Upper lobe of right lung (tissue), 1 donor: Measurements from ENCODE around the gene CD72. TPM values are rescaled to one million over a fixed set of nuclear protein-coding genes. Genes with fewer than 3 reads are reported as not detected.
"Not testable (repeated sequence)": the region's sequence is repeated elsewhere in the genome, so short reads cannot be mapped to it uniquely, and the experiment has no call there.

ENCODE experiments used
- ATAC-seq: fragments of 200-7000 bp; cut with Tn5 transposase; one replicate; pipeline ENCODE4 v1.9.1; 2020; ENCODE audit warnings: mild to moderate bottlenecking, moderate library complexity
- DNase-seq: peaks from one replicate; pipeline ENCODE4 v3.0.0-alpha.2; 2020
- H3K27ac ChIP-seq: fragments of 200-600 bp; one replicate; pipeline ENCODE4 v1.8.0; 2022
- H3K27me3 ChIP-seq: fragments of 200-600 bp; one replicate; pipeline ENCODE4 v1.8.0; 2022; ENCODE audit warnings: mild to moderate bottlenecking
- H3K36me3 ChIP-seq: fragments of 200-600 bp; one replicate; pipeline ENCODE4 v1.8.0; 2022
- H3K4me1 ChIP-seq: fragments of 200-600 bp; one replicate; pipeline ENCODE4 v1.8.0; 2022
- H3K4me3 ChIP-seq: fragments of 200-600 bp; one replicate; pipeline ENCODE4 v1.8.0; 2022; ENCODE audit warnings: mild to moderate bottlenecking
- H3K9me3 ChIP-seq: fragments of 200-600 bp; one replicate; pipeline ENCODE4 v1.8.0; 2022
- CTCF ChIP-seq: fragments of 200-600 bp; IDR thresholded peaks from one replicate; pipeline ENCODE4 v1.8.0; 2022; ENCODE audit warnings: antibody characterized with exemption
- intact Hi-C: fragments of 100-400 bp; cut with DNase I; formaldehyde crosslinking; loops from one replicate; pipeline ENCODE4 v1.11.0; 2022
- total RNA-seq: library from RNA; stranded (reverse); fragmentation: NEBNext Ultra II Directional; extraction: Animal tissue kit (Norgen Biotek cat#: 25700); gene quantifications from one replicate; pipeline ENCODE4 v1.2.1, GENCODE V29; 2021
- donor health status: DM: no; HTN: yes; CAD: no; lungs with severe emphysema.

Gene CD72
- total RNA-seq, 1 donor from 2014 or later: 3.0 TPM

GRCh38 chr9:35612843-35613242 is 5.4 kb downstream of the CD72 start:
- Histone ChIP-seq H3K4me3 (no peak overlapping the region), H3K4me1 (peaks cover 8% of the 10 kb centered on the region), H3K27ac (no peak overlapping the region), H3K9me3 (no peaks in the 10 kb centered on the region), H3K36me3 (peaks cover 23% of the 10 kb centered on the region), H3K27me3 (no peaks in the 10 kb centered on the region)
- intact Hi-C loops: no loop called here
- DNase-seq (no peak), ATAC-seq (no peak)
- TF ChIP-seq CTCF: no peak

GRCh38 chr9:35612066-35612465 is 6.1 kb downstream of the CD72 start:
- H3K27me3 ChIP-seq, intact Hi-C loops, DNase-seq, H3K9me3 ChIP-seq, H3K4me3 ChIP-seq, H3K4me1 ChIP-seq, ATAC-seq, H3K27ac ChIP-seq: not testable (repeated sequence)
- peaks cover 27% of the 10 kb centered on the region for H3K36me3 ChIP-seq

GRCh38 chr9:35611230-35611797 is 6.9 kb downstream of the CD72 start:
- TF ChIP-seq CTCF: peak; percentile 66
- intact Hi-C loops: no loop called here
- DNase-seq: no peak
- Histone ChIP-seq H3K4me1 (peaks cover 12% of the 10 kb centered on the region), H3K4me3 (no peak overlapping the region), H3K36me3 (peaks cover 27% of the 10 kb centered on the region), H3K27me3 (no peaks in the 10 kb centered on the region), H3K27ac (no peak overlapping the region), H3K9me3 (no peaks in the 10 kb centered on the region)
- ATAC-seq: peak; percentile 72

- H3K9me3 ChIP-seq: no peaks in the 10 kb centered on the region
- no peak for DNase-seq
- no peak for ATAC-seq
- H3K27ac ChIP-seq: no peak overlapping the region
- H3K27me3 ChIP-seq: no peaks in the 10 kb centered on the region
- TF ChIP-seq CTCF: no peak
- intact Hi-C loops: no loop called here
- no peak overlapping the region for H3K4me3 ChIP-seq
- H3K36me3 ChIP-seq: peaks cover 27% of the 10 kb centered on the region
- peaks cover 17% of the 10 kb centered on the region for H3K4me1 ChIP-seq
These were observed 8.4 kb downstream of the CD72 start for GRCh38 chr9:35609820-35610163.

- H3K4me1 ChIP-seq: peaks cover 17% of the 10 kb centered on the region
- no peak for TF ChIP-seq CTCF
- no peaks in the 10 kb centered on the region for H3K9me3 ChIP-seq
- peaks cover 27% of the 10 kb centered on the region for H3K36me3 ChIP-seq
- ATAC-seq (no peak), DNase-seq (no peak)
- H3K4me3 ChIP-seq: no peak overlapping the region
- no peak overlapping the region for H3K27ac ChIP-seq
- intact Hi-C loops: no loop called here
- H3K27me3 ChIP-seq: no peaks in the 10 kb centered on the region
These were observed 9.0 kb downstream of the CD72 start for GRCh38 chr9:35609001-35609819.

GRCh38 chr9:35608221-35608620 is 10.0 kb downstream of the CD72 start:
- Histone ChIP-seq H3K27me3 (no peaks in the 10 kb centered on the region), H3K4me3 (no peak overlapping the region), H3K27ac (no peak overlapping the region), H3K36me3 (peaks cover 27% of the 10 kb centered on the region), H3K9me3 (no peaks in the 10 kb centered on the region), H3K4me1 (peaks cover 22% of the 10 kb centered on the region)
- DNase-seq (no peak), ATAC-seq (no peak)
- intact Hi-C loops: no loop called here
- no peak for TF ChIP-seq CTCF
